ENCODE results near the gene TPST2.

The TPST2 gene

DNA sequence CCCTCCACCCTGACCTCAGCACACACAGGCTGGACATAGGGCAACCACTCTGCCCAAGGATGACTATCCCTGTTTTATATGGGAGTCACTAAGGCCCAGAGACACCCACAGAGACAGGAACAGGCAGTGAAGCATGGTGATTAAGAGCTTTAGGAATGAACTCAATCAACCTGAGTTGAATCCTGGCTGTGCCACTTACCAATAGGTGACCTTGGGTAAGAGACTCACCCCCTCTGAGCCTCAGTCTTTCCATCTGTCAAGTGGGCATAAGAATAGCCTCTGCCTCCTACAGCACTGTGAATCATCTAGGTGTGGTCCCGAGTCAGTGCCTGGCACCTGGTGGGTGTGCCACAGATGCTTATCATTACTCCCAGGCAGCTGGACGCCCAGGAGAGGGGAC is 21.1 kb upstream of the TPST2 start:
- Histone ChIP-seq H3K27ac (ENCODE audit: low read depth, low read length) (no peak overlapping the region), H3K79me2 (ENCODE audit: control insufficient read depth, insufficient read depth, low read length, unreplicated experiment) (no peaks in the 10 kb centered on the region), H3K4me1 (ENCODE audit: control insufficient read depth, insufficient read depth, low read length, unreplicated experiment) (peaks cover 10% of the 10 kb centered on the region), H3K4me3 (ENCODE audit: low read depth, low read length) (no peak overlapping the region), H3K27me3 (ENCODE audit: insufficient read depth, low read length) (0 out of 2 replicates have a peak, but pooled peaks cover 6% of the 10 kb centered on the region), H3K36me3 (ENCODE audit: insufficient read depth, low read length) (no peaks in the 10 kb centered on the region), H2AFZ (ENCODE audit: low read length, unreplicated experiment) (no peak overlapping the region)

- Histone ChIP-seq H3K79me2 (ENCODE audit: control insufficient read depth, insufficient read depth, low read length, unreplicated experiment) (no peaks in the 10 kb centered on the region), H3K27ac (ENCODE audit: low read depth, low read length) (no peak overlapping the region; the same call in 1 of the 2 replicates), H2AFZ (ENCODE audit: low read length, unreplicated experiment) (no peak overlapping the region), H3K27me3 (ENCODE audit: insufficient read depth, low read length) (0 out of 2 replicates have a peak, but pooled peaks cover 6% of the 10 kb centered on the region), H3K4me1 (ENCODE audit: control insufficient read depth, insufficient read depth, low read length, unreplicated experiment) (peaks cover 10% of the 10 kb centered on the region), H3K36me3 (ENCODE audit: insufficient read depth, low read length) (no peaks in the 10 kb centered on the region), H3K4me3 (ENCODE audit: low read depth, low read length) (no peak overlapping the region)
These were observed 20.4 kb upstream of the TPST2 start for GRCh38 chr22:26610072-26610958.

GRCh38 chr22:26609287-26609686 is 19.4 kb upstream of the TPST2 start:
- H3K27me3 ChIP-seq (ENCODE audit: insufficient read depth, low read length): 0 out of 2 replicates have a peak, but pooled peaks cover 6% of the 10 kb centered on the region
- H3K79me2 ChIP-seq (ENCODE audit: control insufficient read depth, insufficient read depth, low read length, unreplicated experiment): no peaks in the 10 kb centered on the region
- H3K27ac ChIP-seq (ENCODE audit: low read depth, low read length): no peak overlapping the region
- H3K36me3 ChIP-seq (ENCODE audit: insufficient read depth, low read length): no peaks in the 10 kb centered on the region
- H3K4me1 ChIP-seq (ENCODE audit: control insufficient read depth, insufficient read depth, low read length, unreplicated experiment): peaks cover 10% of the 10 kb centered on the region
- no peak overlapping the region for H2AFZ ChIP-seq (ENCODE audit: low read length, unreplicated experiment)
- H3K4me3 ChIP-seq (ENCODE audit: low read depth, low read length): no peak overlapping the region

DNA sequence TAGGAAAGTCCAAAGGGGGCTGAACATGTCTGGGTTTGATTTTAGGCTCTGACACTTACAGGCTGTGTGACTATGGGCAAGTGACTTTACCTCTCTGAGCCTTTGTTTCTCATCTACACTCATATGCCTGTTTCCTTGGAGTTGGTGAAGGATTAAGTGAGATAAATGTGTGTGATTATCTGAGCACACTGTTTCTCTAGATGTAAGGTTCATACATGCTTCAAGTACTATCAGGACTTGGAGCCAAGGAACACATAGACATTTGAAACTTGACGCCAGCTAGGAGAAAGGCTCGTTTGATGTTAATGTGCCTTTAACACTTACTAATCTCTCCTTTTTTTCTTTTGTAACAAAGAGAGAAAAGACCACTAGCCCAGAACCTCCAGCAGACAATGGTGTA is 18.2 kb upstream of the TPST2 start:
- peaks cover 10% of the 10 kb centered on the region for H3K4me1 ChIP-seq (ENCODE audit: control insufficient read depth, insufficient read depth, low read length, unreplicated experiment)
- H2AFZ ChIP-seq (ENCODE audit: low read length, unreplicated experiment): no peak overlapping the region
- no peak overlapping the region for H3K27ac ChIP-seq (ENCODE audit: low read depth, low read length)
- 0 out of 2 replicates have a peak, but pooled peaks cover 5% of the 10 kb centered on the region for H3K27me3 ChIP-seq (ENCODE audit: insufficient read depth, low read length)
- no peaks in the 10 kb centered on the region for H3K36me3 ChIP-seq (ENCODE audit: insufficient read depth, low read length)
- H3K4me3 ChIP-seq (ENCODE audit: low read depth, low read length): no peak overlapping the region
- H3K79me2 ChIP-seq (ENCODE audit: control insufficient read depth, insufficient read depth, low read length, unreplicated experiment): no peaks in the 10 kb centered on the region

GRCh38 chr22:26606611-26607010 is 16.7 kb upstream of the TPST2 start:
- peaks cover 10% of the 10 kb centered on the region for H3K4me1 ChIP-seq (ENCODE audit: control insufficient read depth, insufficient read depth, low read length, unreplicated experiment)
- H3K27me3 ChIP-seq (ENCODE audit: insufficient read depth, low read length): no peaks in the 10 kb centered on the region
- no peak overlapping the region for H3K4me3 ChIP-seq (ENCODE audit: low read depth, low read length)
- no peak overlapping the region for H2AFZ ChIP-seq (ENCODE audit: low read length, unreplicated experiment)
- H3K27ac ChIP-seq (ENCODE audit: low read depth, low read length): peak overlapping the region; percentile 52; the same call in 1 of the 2 replicates
- H3K79me2 ChIP-seq (ENCODE audit: control insufficient read depth, insufficient read depth, low read length, unreplicated experiment): no peaks in the 10 kb centered on the region
- H3K36me3 ChIP-seq (ENCODE audit: insufficient read depth, low read length): no peaks in the 10 kb centered on the region

GRCh38 chr22:26604368-26604767 is 14.4 kb upstream of the TPST2 start:
- Histone ChIP-seq H3K4me1 (ENCODE audit: control insufficient read depth, insufficient read depth, low read length, unreplicated experiment) (peaks cover 4% of the 10 kb centered on the region), H3K79me2 (ENCODE audit: control insufficient read depth, insufficient read depth, low read length, unreplicated experiment) (no peaks in the 10 kb centered on the region), H3K4me3 (ENCODE audit: low read depth, low read length) (no peak overlapping the region), H3K36me3 (ENCODE audit: insufficient read depth, low read length) (no peaks in the 10 kb centered on the region), H3K27ac (ENCODE audit: low read depth, low read length) (no peak overlapping the region), H3K27me3 (ENCODE audit: insufficient read depth, low read length) (no peaks in the 10 kb centered on the region; the same call in 1 of the 2 replicates), H2AFZ (ENCODE audit: low read length, unreplicated experiment) (no peak overlapping the region)

GRCh38 chr22:26602127-26602526 is 12.2 kb upstream of the TPST2 start:
- H3K27ac ChIP-seq (ENCODE audit: low read depth, low read length): no peak overlapping the region
- H3K4me1 ChIP-seq (ENCODE audit: control insufficient read depth, insufficient read depth, low read length, unreplicated experiment): peaks cover 4% of the 10 kb centered on the region
- no peaks in the 10 kb centered on the region for H3K36me3 ChIP-seq (ENCODE audit: insufficient read depth, low read length)
- no peak overlapping the region for H2AFZ ChIP-seq (ENCODE audit: low read length, unreplicated experiment)
- no peaks in the 10 kb centered on the region for H3K79me2 ChIP-seq (ENCODE audit: control insufficient read depth, insufficient read depth, low read length, unreplicated experiment)
- H3K27me3 ChIP-seq (ENCODE audit: insufficient read depth, low read length): no peaks in the 10 kb centered on the region; the same call in 1 of the 2 replicates
- H3K4me3 ChIP-seq (ENCODE audit: low read depth, low read length): no peak overlapping the region

DNA sequence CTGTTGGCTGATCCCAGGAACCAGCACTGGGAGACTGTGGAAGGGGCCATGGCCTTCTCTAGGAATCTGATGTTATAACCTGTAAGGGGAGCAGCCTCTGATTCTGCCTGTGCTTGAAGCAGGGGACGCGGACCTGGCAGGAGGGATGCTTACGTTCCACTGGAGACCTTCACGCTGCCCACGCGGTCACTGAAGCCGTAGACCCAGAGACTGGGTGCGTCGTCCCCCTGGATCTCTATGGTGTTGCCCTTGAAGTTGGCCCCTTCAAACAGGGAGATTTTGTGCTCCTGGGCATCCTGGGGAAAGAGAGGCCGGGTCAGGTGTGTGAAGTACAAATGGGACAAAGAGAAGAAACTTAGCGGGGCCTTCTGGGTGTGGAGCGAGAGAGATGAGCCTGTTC is 11.8 kb upstream of the TPST2 start:
- H3K4me3 ChIP-seq (ENCODE audit: low read depth, low read length): no peak overlapping the region
- no peaks in the 10 kb centered on the region for H3K79me2 ChIP-seq (ENCODE audit: control insufficient read depth, insufficient read depth, low read length, unreplicated experiment)
- no peaks in the 10 kb centered on the region for H3K36me3 ChIP-seq (ENCODE audit: insufficient read depth, low read length)
- H3K4me1 ChIP-seq (ENCODE audit: control insufficient read depth, insufficient read depth, low read length, unreplicated experiment): peaks cover 4% of the 10 kb centered on the region
- H2AFZ ChIP-seq (ENCODE audit: low read length, unreplicated experiment): no peak overlapping the region
- H3K27ac ChIP-seq (ENCODE audit: low read depth, low read length): no peak overlapping the region
- no peaks in the 10 kb centered on the region; the same call in 1 of the 2 replicates for H3K27me3 ChIP-seq (ENCODE audit: insufficient read depth, low read length)

- Histone ChIP-seq H3K36me3 (ENCODE audit: insufficient read depth, low read length) (no peaks in the 10 kb centered on the region), H3K4me3 (ENCODE audit: low read depth, low read length) (no peak overlapping the region), H2AFZ (ENCODE audit: low read length, unreplicated experiment) (no peak overlapping the region), H3K27ac (ENCODE audit: low read depth, low read length) (no peak overlapping the region), H3K27me3 (ENCODE audit: insufficient read depth, low read length) (no peaks in the 10 kb centered on the region; the same call in 1 of the 2 replicates), H3K4me1 (ENCODE audit: control insufficient read depth, insufficient read depth, low read length, unreplicated experiment) (no peaks in the 10 kb centered on the region), H3K79me2 (ENCODE audit: control insufficient read depth, insufficient read depth, low read length, unreplicated experiment) (no peaks in the 10 kb centered on the region)
These were observed 9.6 kb upstream of the TPST2 start for GRCh38 chr22:26599505-26599904.

- H3K36me3 ChIP-seq (ENCODE audit: insufficient read depth, low read length): no peaks in the 10 kb centered on the region
- H3K27ac ChIP-seq (ENCODE audit: low read depth, low read length): no peak overlapping the region
- no peaks in the 10 kb centered on the region for H3K79me2 ChIP-seq (ENCODE audit: control insufficient read depth, insufficient read depth, low read length, unreplicated experiment)
- no peak overlapping the region for H3K4me3 ChIP-seq (ENCODE audit: low read depth, low read length)
- no peaks in the 10 kb centered on the region; the same call in 1 of the 2 replicates for H3K27me3 ChIP-seq (ENCODE audit: insufficient read depth, low read length)
- H2AFZ ChIP-seq (ENCODE audit: low read length, unreplicated experiment): no peak overlapping the region
- H3K4me1 ChIP-seq (ENCODE audit: control insufficient read depth, insufficient read depth, low read length, unreplicated experiment): no peaks in the 10 kb centered on the region
These were observed 7.5 kb upstream of the TPST2 start for GRCh38 chr22:26597480-26597879.

DNA sequence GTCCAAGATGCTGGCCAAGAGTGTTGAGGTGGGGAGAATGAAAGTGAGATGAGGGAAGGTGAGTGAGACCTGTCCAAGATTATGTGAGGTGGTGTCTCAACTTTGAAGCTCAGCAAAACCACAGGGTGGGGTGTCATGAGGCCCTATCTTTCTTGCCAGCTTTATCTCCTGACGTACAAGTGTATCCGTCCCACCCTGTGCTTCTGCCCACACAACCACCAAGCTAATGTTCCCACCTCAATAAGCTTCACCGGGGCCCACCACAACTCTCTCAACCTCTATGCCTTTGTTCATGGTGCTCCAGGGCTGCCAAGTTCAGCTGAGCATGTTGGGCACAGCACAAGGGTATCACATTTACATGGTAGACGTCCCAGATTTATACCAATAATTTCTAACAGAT is 7.1 kb upstream of the TPST2 start:
- H3K27ac ChIP-seq (ENCODE audit: low read depth, low read length): no peak overlapping the region
- no peaks in the 10 kb centered on the region for H3K4me1 ChIP-seq (ENCODE audit: control insufficient read depth, insufficient read depth, low read length, unreplicated experiment)
- H3K27me3 ChIP-seq (ENCODE audit: insufficient read depth, low read length): no peaks in the 10 kb centered on the region; the same call in 1 of the 2 replicates
- no peak overlapping the region for H2AFZ ChIP-seq (ENCODE audit: low read length, unreplicated experiment)
- H3K4me3 ChIP-seq (ENCODE audit: low read depth, low read length): no peak overlapping the region
- H3K79me2 ChIP-seq (ENCODE audit: control insufficient read depth, insufficient read depth, low read length, unreplicated experiment): no peaks in the 10 kb centered on the region
- no peaks in the 10 kb centered on the region for H3K36me3 ChIP-seq (ENCODE audit: insufficient read depth, low read length)
